ENCODE results near the gene ZFC3H1.
"Not testable (repeated sequence)": the region's sequence is repeated elsewhere in the genome, so short reads cannot be mapped to it uniquely, and the experiment has no call there.

ZFC3H1 gene

GRCh38 chr12:71688961-71689570 lies 25.4 kb upstream of the ZFC3H1 start:
- no peak for TF ChIP-seq CTCF (IDR thresholded peaks at IDR 0.05; ENCODE audit: insufficient read depth, low read depth, low read length, missing control alignments)
- peak overlapping the region; percentile 97 for H3K4me3 ChIP-seq (ENCODE audit: low read depth, low read length)
- no peak for DNase-seq (ENCODE audit: low read depth)

- H3K4me3 ChIP-seq (ENCODE audit: low read depth, low read length): peak overlapping the region; percentile 97
These were observed 23.5 kb upstream of the ZFC3H1 start for GRCh38 chr12:71687172-71687571.

GRCh38 chr12:71686658-71687025 lies 23.0 kb upstream of the ZFC3H1 start:
- no peak for TF ChIP-seq CTCF (IDR thresholded peaks at IDR 0.05; ENCODE audit: insufficient read depth, low read depth, low read length, missing control alignments)
- no peak for DNase-seq (ENCODE audit: low read depth)
- peak overlapping the region; percentile 97 for H3K4me3 ChIP-seq (ENCODE audit: low read depth, low read length)

More at GRCh38 chr12:71687172-71687571, 23.5 kb upstream of the ZFC3H1 start:
- not testable (repeated sequence) for DNase-seq (ENCODE audit: low read depth)

- peak within 1 kb of the TSS; percentile 97 for H3K4me3 ChIP-seq (ENCODE audit: low read depth, low read length)
- DNase-seq (ENCODE audit: low read depth): peak; percentile 96
- peak; percentile 19 for TF ChIP-seq CTCF (IDR thresholded peaks at IDR 0.05; ENCODE audit: insufficient read depth, low read depth, low read length, missing control alignments)
These were observed 22.4 kb upstream of the ZFC3H1 start, which contains the start of gene TMEM19 for GRCh38 chr12:71685914-71686657. TMEM19 (plus strand) TSS chr12:71686082; CDS start chr12:71686681, 599 bp downstream.

GRCh38 chr12:71685312-71685906 lies 21.8 kb upstream of the ZFC3H1 start:
- peak overlapping the region; percentile 97 for H3K4me3 ChIP-seq (ENCODE audit: low read depth, low read length)
- no peak for TF ChIP-seq CTCF (IDR thresholded peaks at IDR 0.05; ENCODE audit: insufficient read depth, low read depth, low read length, missing control alignments)
- DNase-seq (ENCODE audit: low read depth): no peak

- DNase-seq (ENCODE audit: low read depth): peak; percentile 33
- no peak for TF ChIP-seq CTCF (IDR thresholded peaks at IDR 0.05; ENCODE audit: insufficient read depth, low read depth, low read length, missing control alignments)
- H3K4me3 ChIP-seq (ENCODE audit: low read depth, low read length): no peak overlapping the region
These were observed 20.4 kb upstream of the ZFC3H1 start for GRCh38 chr12:71684081-71684480.

GRCh38 chr12:71683633-71684032 lies 20.0 kb upstream of the ZFC3H1 start:
- no peak for TF ChIP-seq CTCF (IDR thresholded peaks at IDR 0.05; ENCODE audit: insufficient read depth, low read depth, low read length, missing control alignments)
- no peak overlapping the region for H3K4me3 ChIP-seq (ENCODE audit: low read depth, low read length)
- DNase-seq (ENCODE audit: low read depth): no peak

Measured in GM12865 (cell line).